Left ventricle myocardium superior (tissue), 1 donor: ENCODE data around the gene KANSL1L. TPM values are rescaled to one million over a fixed set of nuclear protein-coding genes. Genes with fewer than 3 reads are reported as not detected.
"Not testable (repeated sequence)": the region's sequence is repeated elsewhere in the genome, so short reads cannot be mapped to it uniquely, and the experiment has no call there.

Experiments
- ATAC-seq: fragments of 200-7000 bp; cut with Tn5 transposase; one replicate; pipeline ENCODE4 v1.9.1; 2020; ENCODE audit warnings: mild to moderate bottlenecking, moderate library complexity
- DNase-seq: peaks from one replicate; pipeline ENCODE4 v3.0.0-alpha.2; 2020
- intact Hi-C: fragments of 100-400 bp; cut with micrococcal nuclease; formaldehyde crosslinking; loops from one replicate; pipeline ENCODE4 v1.11.0; 2022
- long read RNA-seq: library from polyadenylated mRNA; unstranded; transcript quantifications from one replicate; pipeline ENCODE4 v2.0.0, GENCODE V29; 2021
- total RNA-seq: library from RNA; stranded (reverse); fragmentation: NEBNext Ultra II Directional; extraction: Animal tissue kit (Norgen Biotek cat#: 25700); gene quantifications from one replicate; pipeline ENCODE4 v1.2.1, GENCODE V29; 2021
- donor health status: DM: no; HTN: yes; CAD: no; lungs with severe emphysema.

The KANSL1L gene
- total RNA-seq, result 17.4 TPM
- long read RNA-seq, partial matches to known transcripts, result 4 of 7 reads
- long read RNA-seq, other reads (novel, unspliced or antisense), result 2 of 7 reads

GRCh38 chr2:210171309-210172218, at the start of gene KANSL1L:
KANSL1L (minus strand) TSS chr2:210171409; CDS start chr2:210154582, 16,827 bp downstream.
- DNase-seq (peak; percentile 100), ATAC-seq (peak; percentile 94)
- intact Hi-C loops, result loop anchor here (10.0 kb wide), 1 partner anchor 167 kb away; the partner anchor contains the start of gene RPE

GRCh38 chr2:210215120-210215519, 43.9 kb upstream of the KANSL1L start:
- ATAC-seq (no peak), DNase-seq (no peak)
- intact Hi-C loops, result no loop called here

- DNase-seq, result no peak
- ATAC-seq, result no peak
- intact Hi-C loops, result no loop called here
These were observed 39.0 kb upstream of the KANSL1L start for GRCh38 chr2:210210185-210210584.

- intact Hi-C loops, result no loop called here
- ATAC-seq (no peak), DNase-seq (no peak)
These were observed 36.7 kb upstream of the KANSL1L start for GRCh38 chr2:210207929-210208328.

- ATAC-seq (no peak), DNase-seq (no peak)
- intact Hi-C loops, result no loop called here
These were observed 32.3 kb upstream of the KANSL1L start for GRCh38 chr2:210203558-210203957.

- DNase-seq (no peak), ATAC-seq (no peak)
- intact Hi-C loops, result no loop called here
These were observed 31.9 kb upstream of the KANSL1L start for GRCh38 chr2:210203147-210203546.

GRCh38 chr2:210199854-210200253, 28.6 kb upstream of the KANSL1L start:
- intact Hi-C loops, result no loop called here
- ATAC-seq (no peak), DNase-seq (no peak)

GRCh38 chr2:210199186-210199765, 28.1 kb upstream of the KANSL1L start:
- ATAC-seq (no peak), DNase-seq (no peak)
- intact Hi-C loops, result no loop called here

- intact Hi-C loops, result no loop called here
- DNase-seq, result no peak
- no peak for ATAC-seq
These were observed 27.1 kb upstream of the KANSL1L start for GRCh38 chr2:210198326-210198725.

GRCh38 chr2:210197720-210198119, 26.5 kb upstream of the KANSL1L start:
- intact Hi-C loops, result no loop called here
- no peak for DNase-seq
- no peak for ATAC-seq

GRCh38 chr2:210195101-210195852, 24.1 kb upstream of the KANSL1L start:
- intact Hi-C loops, result loop anchor here (2.0 kb wide), 1 partner anchor 218 kb away; no protein-coding TSS in a partner anchor
- DNase-seq (peak; percentile 16), ATAC-seq (peak; percentile 44)

- intact Hi-C loops, result no loop called here
- no peak for ATAC-seq
These were observed 19.1 kb upstream of the KANSL1L start for GRCh38 chr2:210190345-210190744.

GRCh38 chr2:210189452-210190138, 18.4 kb upstream of the KANSL1L start:
- DNase-seq (no peak), ATAC-seq (no peak)
- intact Hi-C loops, result no loop called here

More at GRCh38 chr2:210190345-210190744, 19.1 kb upstream of the KANSL1L start:
- DNase-seq, result no peak

- intact Hi-C loops, result no loop called here
- DNase-seq (no peak), ATAC-seq (no peak)
These were observed 17.5 kb upstream of the KANSL1L start for GRCh38 chr2:210188755-210189154.

GRCh38 chr2:210188190-210188589, 17.0 kb upstream of the KANSL1L start:
- ATAC-seq, result no peak
- intact Hi-C loops, result no loop called here
- DNase-seq, result no peak

GRCh38 chr2:210183936-210184335, 12.7 kb upstream of the KANSL1L start:
- ATAC-seq, intact Hi-C loops, DNase-seq: not testable (repeated sequence)

GRCh38 chr2:210181606-210182088, 10.4 kb upstream of the KANSL1L start:
- ATAC-seq, DNase-seq, intact Hi-C loops: not testable (repeated sequence)

GRCh38 chr2:210181033-210181605, 9.9 kb upstream of the KANSL1L start:
- DNase-seq, ATAC-seq, intact Hi-C loops: not testable (repeated sequence)
